ENCODE data around the gene MCEMP1. TPM values are rescaled to one million over a fixed set of nuclear protein-coding genes. Genes with fewer than 3 reads are reported as not detected.

MCEMP1 gene
- total RNA-seq, 1 donor from 2014 or later, result not detected

DNA sequence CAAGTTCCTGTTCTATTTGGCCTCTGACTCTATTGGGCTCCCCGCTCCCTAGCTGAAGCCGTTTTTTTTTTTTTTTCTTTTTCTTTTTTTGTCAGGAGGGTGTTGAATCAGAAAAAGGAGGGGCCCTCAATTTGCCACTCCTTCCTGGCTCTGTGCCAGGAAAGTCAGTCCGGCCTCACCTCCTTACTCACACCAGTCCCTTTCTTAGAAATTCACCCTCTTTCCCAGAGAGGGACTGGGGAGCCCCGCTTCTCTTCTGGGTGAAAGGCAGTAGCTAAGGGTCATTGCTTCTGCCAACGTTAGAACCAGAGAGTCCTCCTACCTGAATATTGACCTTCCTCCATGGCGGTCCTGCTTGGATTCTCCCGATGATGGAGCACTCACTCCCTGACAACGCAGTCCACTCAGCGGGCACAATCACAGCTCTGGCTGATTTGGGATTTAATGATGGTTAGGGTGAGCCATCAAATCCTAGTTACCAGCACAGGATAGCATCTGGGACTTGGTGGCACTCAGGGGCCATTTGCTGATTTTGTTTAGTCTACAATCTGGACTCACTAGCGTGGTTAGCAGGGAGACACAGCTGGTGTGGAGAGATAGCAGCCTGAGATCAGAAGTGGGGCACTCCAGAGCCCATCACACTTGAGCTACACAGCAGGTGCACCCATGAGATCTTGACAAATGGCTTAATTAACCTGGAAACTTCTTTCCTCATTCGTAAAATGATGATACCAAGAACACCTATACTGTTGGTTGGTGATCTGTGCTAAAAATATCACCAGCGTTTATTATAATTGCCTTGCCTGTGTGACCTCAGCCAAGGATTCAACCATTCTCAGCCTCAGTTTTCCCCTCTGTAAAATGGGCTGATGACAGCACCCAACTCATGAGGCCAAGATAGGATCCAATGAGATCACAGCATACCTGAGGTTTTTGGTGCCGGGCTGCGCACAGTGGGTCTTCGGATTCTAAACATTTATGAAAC lies 22.8 kb downstream of the MCEMP1 start:
- no peak for DNase-seq (ENCODE audit: low read depth)
- TF ChIP-seq, protein P1, sequence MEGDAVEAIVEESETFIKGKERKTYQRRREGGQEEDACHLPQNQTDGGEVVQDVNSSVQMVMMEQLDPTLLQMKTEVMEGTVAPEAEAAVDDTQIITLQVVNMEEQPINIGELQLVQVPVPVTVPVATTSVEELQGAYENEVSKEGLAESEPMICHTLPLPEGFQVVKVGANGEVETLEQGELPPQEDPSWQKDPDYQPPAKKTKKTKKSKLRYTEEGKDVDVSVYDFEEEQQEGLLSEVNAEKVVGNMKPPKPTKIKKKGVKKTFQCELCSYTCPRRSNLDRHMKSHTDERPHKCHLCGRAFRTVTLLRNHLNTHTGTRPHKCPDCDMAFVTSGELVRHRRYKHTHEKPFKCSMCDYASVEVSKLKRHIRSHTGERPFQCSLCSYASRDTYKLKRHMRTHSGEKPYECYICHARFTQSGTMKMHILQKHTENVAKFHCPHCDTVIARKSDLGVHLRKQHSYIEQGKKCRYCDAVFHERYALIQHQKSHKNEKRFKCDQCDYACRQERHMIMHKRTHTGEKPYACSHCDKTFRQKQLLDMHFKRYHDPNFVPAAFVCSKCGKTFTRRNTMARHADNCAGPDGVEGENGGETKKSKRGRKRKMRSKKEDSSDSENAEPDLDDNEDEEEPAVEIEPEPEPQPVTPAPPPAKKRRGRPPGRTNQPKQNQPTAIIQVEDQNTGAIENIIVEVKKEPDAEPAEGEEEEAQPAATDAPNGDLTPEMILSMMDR (conservative IDR thresholded peaks at IDR 0.05; ENCODE audit: low read depth, low read length), result no peak
- no peak overlapping the region for H3K4me3 ChIP-seq (ENCODE audit: low read depth, low read length)

DNA sequence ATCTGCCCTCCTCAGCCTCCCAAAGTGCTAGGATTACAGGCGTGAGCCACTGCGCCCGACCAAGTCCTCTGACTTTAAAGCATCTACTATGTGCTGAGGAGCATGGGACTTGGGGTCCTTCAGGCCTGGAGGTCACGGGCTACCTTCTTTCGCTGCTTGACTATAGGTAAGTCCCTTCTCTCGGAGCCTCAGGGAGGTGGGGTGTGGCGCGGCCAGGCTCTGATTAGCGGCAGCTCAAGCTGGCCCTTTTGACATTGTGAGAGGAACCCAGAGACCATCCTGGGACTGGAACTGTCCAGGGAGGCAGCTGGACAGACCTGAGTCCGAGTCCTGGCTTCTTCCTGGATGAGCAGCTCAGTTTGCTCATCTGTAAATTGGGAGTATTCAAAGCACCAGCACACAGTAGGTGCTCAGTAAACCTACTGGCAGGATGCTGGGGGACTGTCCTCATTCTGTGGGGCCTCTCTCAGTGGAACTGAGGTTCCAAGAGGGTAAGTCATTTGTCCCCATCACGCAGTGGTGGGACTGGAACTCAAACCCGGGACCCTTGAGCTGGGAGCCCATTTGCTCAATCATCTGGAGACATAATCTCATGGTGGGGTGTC lies 24.3 kb downstream of the MCEMP1 start:
- H3K4me3 ChIP-seq (ENCODE audit: low read depth, low read length), result no peak overlapping the region
- TF ChIP-seq, protein P1 (conservative IDR thresholded peaks at IDR 0.05; ENCODE audit: low read depth, low read length), result no peak
- DNase-seq (ENCODE audit: low read depth), result no peak

DNA sequence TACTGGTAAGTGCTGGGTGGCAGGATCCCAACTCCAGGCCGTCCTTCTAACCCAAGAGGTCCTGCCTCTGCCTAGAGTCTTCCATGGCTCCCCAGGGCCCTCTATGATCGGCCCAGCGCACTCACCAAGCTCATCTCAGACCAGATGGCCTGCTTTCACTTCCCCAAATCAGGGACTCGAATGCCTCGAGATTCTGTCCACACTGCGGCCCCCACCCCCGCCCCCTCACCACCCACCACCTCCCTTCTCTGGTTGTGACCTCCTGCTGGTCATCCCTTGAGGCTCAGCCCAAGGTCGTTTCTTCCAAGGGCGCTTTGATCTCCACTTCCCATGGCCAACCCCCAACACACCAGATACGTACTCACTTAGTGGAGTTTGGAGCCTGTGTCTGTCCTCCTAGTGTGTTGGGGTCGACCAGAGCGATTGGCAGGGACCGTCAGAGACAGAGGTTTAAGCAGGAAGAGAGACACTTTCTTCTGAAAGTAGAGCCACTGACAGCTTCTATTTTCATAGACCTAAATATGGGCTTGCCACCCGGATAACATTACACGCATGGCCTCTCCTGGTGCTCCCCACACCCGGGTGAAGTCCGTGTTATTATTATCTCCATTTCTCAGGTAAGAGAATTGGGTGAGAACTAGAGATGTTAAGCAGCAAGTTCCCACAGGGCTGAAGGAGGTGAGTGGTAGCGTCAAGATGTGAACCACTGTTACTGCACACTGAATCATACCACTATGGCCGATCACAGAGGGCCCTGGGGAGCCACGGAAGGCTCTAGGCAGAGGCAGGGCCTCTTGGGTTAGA lies 25.0 kb downstream of the MCEMP1 start, which contains the start of gene FCER2:
Gene FCER2, minus strand, starts transcription at position 478 of the 804 bp plus-strand sequence. CDS start 2,371 bp downstream, outside the sequence.
- TF ChIP-seq, protein P1 (conservative IDR thresholded peaks at IDR 0.05; ENCODE audit: low read depth, low read length), result no peak
- no peak within 1 kb of the TSS for H3K4me3 ChIP-seq (ENCODE audit: low read depth, low read length)
- no peak for DNase-seq (ENCODE audit: low read depth)

DNA sequence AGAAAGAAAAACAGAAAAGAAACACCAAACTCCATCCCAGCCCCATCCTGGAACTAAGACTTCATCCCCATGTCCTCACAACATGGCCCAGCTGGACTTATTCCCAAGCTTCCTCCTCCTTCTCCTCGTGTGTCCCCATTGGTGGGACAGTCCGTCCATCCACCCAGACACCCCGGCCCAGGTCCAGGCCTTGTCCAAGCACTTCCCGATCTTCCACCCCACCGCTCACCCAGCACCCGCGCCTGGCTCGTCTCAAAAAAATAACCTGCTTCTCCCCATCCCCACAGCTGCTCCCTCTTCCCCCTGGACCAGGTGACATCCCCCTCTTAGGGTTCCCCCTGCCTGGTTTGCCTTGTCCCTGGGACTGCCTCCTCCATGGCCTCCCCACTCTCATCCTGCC lies 26.4 kb downstream of the MCEMP1 start:
- TF ChIP-seq, protein P1 (conservative IDR thresholded peaks at IDR 0.05; ENCODE audit: low read depth, low read length), result no peak
- no peak for DNase-seq (ENCODE audit: low read depth)
- no peak overlapping the region for H3K4me3 ChIP-seq (ENCODE audit: low read depth, low read length)

DNA sequence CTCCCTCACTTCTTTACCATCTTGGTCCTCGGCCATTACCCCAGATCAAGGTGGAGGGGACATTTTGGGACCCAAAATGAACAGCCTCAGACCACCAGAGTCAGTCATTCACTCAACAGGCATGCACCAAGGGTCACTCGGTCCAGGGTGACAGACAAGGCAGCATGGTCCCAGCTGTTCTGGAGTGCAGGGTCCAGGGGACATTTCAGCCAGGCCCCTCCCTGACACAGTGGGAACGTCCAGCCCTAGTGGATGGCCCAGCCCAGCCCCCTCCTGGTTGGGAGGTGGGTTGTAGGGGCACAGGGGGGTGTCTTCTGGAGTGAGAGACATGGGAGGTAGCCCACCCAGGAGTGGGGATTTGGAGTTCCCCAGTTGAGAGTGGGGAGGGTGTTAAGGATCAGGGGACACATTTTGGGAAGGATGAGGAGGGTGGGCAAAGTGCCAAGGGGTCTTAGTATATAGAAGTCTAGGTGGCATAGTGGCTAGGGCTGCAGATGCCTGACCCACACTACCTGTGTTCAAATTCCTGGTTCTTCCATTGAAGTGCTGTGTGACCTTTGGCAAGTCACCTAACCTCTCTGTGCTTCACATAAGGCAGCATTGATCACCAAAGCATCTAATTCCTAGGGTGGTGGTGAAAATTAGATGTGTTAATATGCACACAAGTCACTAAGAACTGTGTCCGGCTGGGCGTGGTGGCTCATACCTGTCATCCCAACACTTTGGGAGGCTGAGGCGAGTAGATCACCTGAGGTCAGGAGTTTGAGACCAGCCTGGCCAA lies 27.6 kb downstream of the MCEMP1 start:
- TF ChIP-seq, protein P1 (conservative IDR thresholded peaks at IDR 0.05; ENCODE audit: low read depth, low read length), result no peak
- H3K4me3 ChIP-seq (ENCODE audit: low read depth, low read length), result no peak overlapping the region
- DNase-seq (ENCODE audit: low read depth), result no peak

Measured in epithelial cell of proximal tubule (primary cell).